T-helper 1 cell treated with Interleukin-12 subunit alpha and Interleukin-12 subunit beta and Interleukin-4 antibody, amounts not matched to agents 30 ng/mL and 1 ng/mL, for 36 hours (primary cell): ENCODE measurements around the gene PIEZO2. TPM values are rescaled to one million over a fixed set of nuclear protein-coding genes. Genes with fewer than 3 reads are reported as not detected.

Experiments used
- intact Hi-C: fragments of 100-400 bp; cut with micrococcal nuclease; formaldehyde crosslinking; loops from one replicate; pipeline ENCODE4 v1.15.1; 2024
- total RNA-seq: library from RNA; stranded (reverse); gene quantifications from 2 replicates; pipeline ENCODE4 v1.2.3, GENCODE V29; 2022

The PIEZO2 gene
- total RNA-seq, 1 donor from 2014 or later = not detected

- intact Hi-C loops = no loop called here
Measured at GRCh38 chr18:11071300-11071699, 78.1 kb downstream of the PIEZO2 start.

- intact Hi-C loops = no loop called here
Measured at GRCh38 chr18:11070593-11070992, 78.8 kb downstream of the PIEZO2 start.

- intact Hi-C loops = no loop called here
Measured at GRCh38 chr18:11066038-11066437, 83.3 kb downstream of the PIEZO2 start.

- intact Hi-C loops = no loop called here
Measured at GRCh38 chr18:11064727-11065460, 84.5 kb downstream of the PIEZO2 start.

- intact Hi-C loops = no loop called here
Measured at GRCh38 chr18:11064106-11064505, 85.3 kb downstream of the PIEZO2 start.

GRCh38 chr18:11055721-11056120 is 93.6 kb downstream of the PIEZO2 start:
- intact Hi-C loops = no loop called here

- intact Hi-C loops = no loop called here
Measured at GRCh38 chr18:11054497-11054896, 94.9 kb downstream of the PIEZO2 start.

GRCh38 chr18:11053293-11053692 is 96.1 kb downstream of the PIEZO2 start:
- intact Hi-C loops = no loop called here

GRCh38 chr18:11052800-11053199 is 96.6 kb downstream of the PIEZO2 start:
- intact Hi-C loops = no loop called here

GRCh38 chr18:11051462-11051861 is 97.9 kb downstream of the PIEZO2 start:
- intact Hi-C loops = no loop called here

- intact Hi-C loops = no loop called here
Measured at GRCh38 chr18:11050966-11051365, 98.4 kb downstream of the PIEZO2 start.

GRCh38 chr18:11047817-11048216 is 101.6 kb downstream of the PIEZO2 start:
- intact Hi-C loops = no loop called here

- intact Hi-C loops = no loop called here
Measured at GRCh38 chr18:11047156-11047555, 102.2 kb downstream of the PIEZO2 start.

- intact Hi-C loops = no loop called here
Measured at GRCh38 chr18:11046140-11046539, 103.2 kb downstream of the PIEZO2 start.

- intact Hi-C loops = no loop called here
Measured at GRCh38 chr18:11043694-11044093, 105.7 kb downstream of the PIEZO2 start.

GRCh38 chr18:11042247-11042646 is 107.1 kb downstream of the PIEZO2 start:
- intact Hi-C loops = no loop called here

GRCh38 chr18:11040823-11041656 is 108.3 kb downstream of the PIEZO2 start:
- intact Hi-C loops = loop anchor here (1.0 kb wide), 3 partner anchors 190 to 1070 kb away; no protein-coding TSS in a partner anchor

- intact Hi-C loops = loop anchor here (1.0 kb wide), 1 partner anchor 1069 kb away; no protein-coding TSS in a partner anchor
Measured at GRCh38 chr18:11040359-11040758, 109.0 kb downstream of the PIEZO2 start.

GRCh38 chr18:11037533-11038240 is 111.7 kb downstream of the PIEZO2 start:
- intact Hi-C loops = no loop called here

- intact Hi-C loops = no loop called here
Measured at GRCh38 chr18:11035814-11036495, 113.4 kb downstream of the PIEZO2 start.

- intact Hi-C loops = no loop called here
Measured at GRCh38 chr18:11035376-11035775, 114.0 kb downstream of the PIEZO2 start.
